Stimulated activated memory B cell treated with anti-CD40 and anti-IgM and Interleukin-4, amounts not matched to agents 10 μg/mL and 1 μg/mL and 100 μg/mL, for 72 hours (primary cell): ENCODE results near the gene ERAP2.

Experiments
- ATAC-seq: fragments of 150-1000 bp; cut with Tn5 transposase; 2 replicates; pipeline ENCODE4 v1.10.0; 2021
- H3K27ac Mint-ChIP-seq: one replicate; pipeline ENCODE4 v1.8.0; 2022; ENCODE audit warnings: mild to moderate bottlenecking, mixed read lengths
- H3K27me3 Mint-ChIP-seq: one replicate; pipeline ENCODE4 v1.8.0; 2022; ENCODE audit warnings: mixed read lengths
- H3K36me3 Mint-ChIP-seq: one replicate; pipeline ENCODE4 v1.8.0; 2022; ENCODE audit warnings: mixed read lengths
- H3K4me1 Mint-ChIP-seq: one replicate; pipeline ENCODE4 v1.8.0; 2022; ENCODE audit warnings: mixed read lengths
- H3K4me3 Mint-ChIP-seq: one replicate; pipeline ENCODE4 v1.8.0; 2022; ENCODE audit warnings: mild to moderate bottlenecking, moderate library complexity, mixed read lengths
- H3K9me3 Mint-ChIP-seq: one replicate; pipeline ENCODE4 v1.8.0; 2022; ENCODE audit warnings: mixed read lengths

Gene ERAP2

DNA sequence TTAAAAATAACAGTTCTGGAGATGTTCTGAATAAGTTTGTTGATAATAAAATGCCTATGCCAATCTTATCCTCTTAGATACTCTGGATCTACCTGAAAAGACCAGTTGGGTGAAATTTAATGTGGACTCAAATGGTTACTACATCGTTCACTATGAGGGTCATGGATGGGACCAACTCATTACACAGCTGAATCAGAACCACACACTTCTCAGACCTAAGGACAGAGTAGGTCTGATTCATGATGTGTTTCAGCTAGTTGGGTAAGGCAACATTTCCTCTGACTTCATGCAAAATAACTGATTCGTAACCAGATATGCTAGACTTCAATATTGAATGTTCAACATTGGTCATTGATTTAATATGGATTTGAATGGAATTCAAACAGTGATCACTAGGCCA is 27.0 kb downstream of the ERAP2 start:
- H3K27ac Mint-ChIP-seq: no peak overlapping the region
- H3K4me1 Mint-ChIP-seq: peaks cover 31% of the 10 kb centered on the region
- no peaks in the 10 kb centered on the region for H3K27me3 Mint-ChIP-seq
- peaks cover 59% of the 10 kb centered on the region for H3K36me3 Mint-ChIP-seq
- H3K4me3 Mint-ChIP-seq: no peak overlapping the region
- no peak for ATAC-seq
- H3K9me3 Mint-ChIP-seq: no peaks in the 10 kb centered on the region

DNA sequence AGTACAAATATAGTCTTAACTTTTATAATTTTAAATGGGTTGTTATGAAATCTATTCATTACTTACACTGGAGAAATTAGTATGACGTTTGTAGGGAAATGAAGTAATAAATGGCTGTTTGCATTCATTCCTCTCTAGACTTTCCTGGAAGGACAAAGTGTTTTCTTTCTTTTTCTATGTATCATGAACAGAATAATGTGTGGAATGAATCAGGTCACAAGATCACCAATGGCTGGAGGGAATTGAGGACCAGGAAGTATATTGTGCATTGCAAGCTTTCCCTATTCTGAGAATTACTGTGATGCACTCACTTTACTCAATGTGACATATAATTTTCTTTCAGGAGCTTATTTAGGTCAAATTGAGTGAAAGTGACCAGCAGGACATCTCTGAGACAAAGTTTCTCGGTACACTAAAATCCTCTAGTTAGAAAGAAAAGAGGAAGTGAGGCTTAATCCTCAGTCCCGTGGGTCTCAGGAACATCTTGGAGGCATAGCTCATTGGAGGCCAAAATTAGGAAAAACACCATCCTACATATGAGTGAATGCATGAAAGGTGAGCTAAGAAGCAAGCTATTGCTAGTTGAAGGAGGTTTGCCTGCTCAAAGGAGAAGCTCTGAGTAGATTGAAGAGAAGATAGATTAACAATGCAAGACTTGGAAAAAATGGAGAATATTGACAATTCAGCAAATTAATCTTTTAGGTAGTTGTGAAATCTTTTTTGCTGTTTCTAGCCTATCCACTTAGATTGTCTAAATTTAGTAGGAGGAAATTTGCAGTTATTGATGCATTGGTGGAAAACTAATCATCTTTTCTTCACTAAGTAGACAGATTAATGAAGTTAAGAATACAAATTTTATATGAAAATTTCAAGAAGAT is 28.0 kb downstream of the ERAP2 start:
- Mint-ChIP-seq H3K27ac (no peak overlapping the region), H3K36me3 (peaks cover 56% of the 10 kb centered on the region), H3K27me3 (no peaks in the 10 kb centered on the region), H3K4me3 (no peak overlapping the region), H3K4me1 (peaks cover 26% of the 10 kb centered on the region), H3K9me3 (no peaks in the 10 kb centered on the region)
- ATAC-seq: no peak

DNA sequence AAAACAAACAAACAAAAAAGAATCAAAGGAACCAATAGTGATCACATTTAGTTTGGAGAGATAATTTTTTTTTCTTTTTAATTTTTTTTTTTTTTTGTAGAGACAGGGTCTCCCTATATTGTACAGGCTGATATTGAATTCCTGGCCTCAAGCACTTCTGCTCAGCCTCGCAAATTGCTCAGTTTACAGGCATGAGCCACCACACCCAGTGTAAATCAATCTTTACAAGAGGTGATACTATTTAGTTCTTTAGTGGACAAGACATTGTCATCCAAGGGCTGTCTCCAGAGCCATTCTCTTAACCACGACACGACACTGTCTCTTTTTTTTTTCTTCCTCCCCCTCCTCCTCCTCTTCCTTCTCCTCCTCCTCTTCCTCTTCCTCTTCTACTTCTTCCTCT is 29.6 kb downstream of the ERAP2 start:
- Mint-ChIP-seq H3K4me3 (no peak overlapping the region), H3K9me3 (no peaks in the 10 kb centered on the region), H3K27ac (peak overlapping the region; percentile 61), H3K36me3 (peaks cover 50% of the 10 kb centered on the region), H3K4me1 (peaks cover 24% of the 10 kb centered on the region), H3K27me3 (no peaks in the 10 kb centered on the region)
- ATAC-seq: no peak

DNA sequence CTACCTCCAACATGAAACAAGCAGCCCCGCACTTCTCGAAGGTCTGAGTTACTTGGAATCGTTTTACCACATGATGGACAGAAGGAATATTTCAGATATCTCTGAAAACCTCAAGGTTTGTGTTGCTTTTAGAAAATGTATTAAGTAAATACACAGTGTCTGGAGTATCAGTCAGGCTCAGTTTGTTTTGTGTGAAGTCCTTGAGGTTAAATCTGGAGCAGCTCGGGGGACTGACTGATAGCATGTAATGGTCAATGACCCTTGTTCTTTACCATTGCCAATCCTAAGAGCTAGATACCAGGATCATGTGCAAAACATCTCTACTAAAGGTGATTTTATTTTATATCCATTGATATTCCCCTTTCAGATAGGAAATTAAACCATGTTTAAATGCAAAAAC is 32.7 kb downstream of the ERAP2 start:
- Mint-ChIP-seq H3K4me3 (no peak overlapping the region), H3K9me3 (no peaks in the 10 kb centered on the region), H3K27ac (no peak overlapping the region), H3K27me3 (no peaks in the 10 kb centered on the region), H3K36me3 (peaks cover 36% of the 10 kb centered on the region), H3K4me1 (peaks cover 14% of the 10 kb centered on the region)
- ATAC-seq: no peak

DNA sequence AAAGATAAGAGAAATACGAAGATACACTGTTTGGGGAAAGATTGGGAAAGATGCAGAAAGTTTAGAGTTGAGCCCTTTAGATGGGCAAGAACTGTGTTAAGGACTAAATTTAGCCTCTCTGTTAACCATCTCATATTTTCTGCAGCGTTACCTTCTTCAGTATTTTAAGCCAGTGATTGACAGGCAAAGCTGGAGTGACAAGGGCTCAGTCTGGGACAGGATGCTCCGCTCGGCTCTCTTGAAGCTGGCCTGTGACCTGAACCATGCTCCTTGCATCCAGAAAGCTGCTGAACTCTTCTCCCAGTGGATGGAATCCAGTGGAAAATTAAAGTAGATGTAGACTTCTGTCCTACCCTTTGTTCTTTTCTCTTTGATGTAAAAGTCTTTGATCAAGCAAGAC is 33.1 kb downstream of the ERAP2 start:
- no peak for ATAC-seq
- no peaks in the 10 kb centered on the region for H3K27me3 Mint-ChIP-seq
- peaks cover 36% of the 10 kb centered on the region for H3K36me3 Mint-ChIP-seq
- H3K4me3 Mint-ChIP-seq: no peak overlapping the region
- peaks cover 10% of the 10 kb centered on the region for H3K4me1 Mint-ChIP-seq
- no peaks in the 10 kb centered on the region for H3K9me3 Mint-ChIP-seq
- H3K27ac Mint-ChIP-seq: no peak overlapping the region

DNA sequence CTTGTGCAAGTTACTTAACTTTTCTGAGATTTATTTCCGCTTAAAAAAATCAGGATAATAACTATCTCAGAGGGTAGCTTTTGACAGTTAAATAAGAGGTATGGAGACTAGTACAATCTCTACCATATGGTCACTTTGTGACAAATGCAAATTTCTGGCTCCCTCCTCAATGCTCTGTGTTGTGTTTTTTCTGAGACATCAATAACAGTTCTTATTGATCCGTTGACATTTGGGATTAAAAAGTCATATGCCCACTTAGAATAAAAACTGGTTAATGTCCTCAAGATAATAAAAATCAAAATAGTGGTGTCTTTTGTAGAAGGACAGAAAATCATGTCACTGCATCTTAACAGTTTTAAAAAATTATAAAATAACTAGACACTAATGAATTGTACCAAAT is 34.8 kb downstream of the ERAP2 start:
- Mint-ChIP-seq H3K27me3 (no peaks in the 10 kb centered on the region), H3K36me3 (peaks cover 29% of the 10 kb centered on the region), H3K4me1 (peaks cover 3% of the 10 kb centered on the region), H3K27ac (no peak overlapping the region), H3K4me3 (no peak overlapping the region), H3K9me3 (no peaks in the 10 kb centered on the region)
- ATAC-seq: no peak

DNA sequence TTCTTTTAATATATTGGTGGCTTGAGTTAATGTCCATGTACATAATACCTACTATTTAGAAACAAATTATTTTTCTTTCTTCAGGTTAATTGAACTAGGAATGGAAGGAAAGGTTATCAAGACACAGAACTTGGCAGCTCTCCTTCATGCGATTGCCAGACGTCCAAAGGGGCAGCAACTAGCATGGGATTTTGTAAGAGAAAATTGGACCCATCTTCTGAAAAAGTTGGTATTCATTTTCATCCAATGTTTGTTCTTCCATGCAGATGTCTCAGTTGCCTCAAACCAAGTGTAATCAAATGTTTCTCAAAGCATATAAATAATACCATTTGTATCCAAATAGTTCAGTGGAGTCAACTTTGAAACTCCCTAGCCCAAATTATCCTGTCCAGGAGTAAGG is 36.9 kb downstream of the ERAP2 start:
- Mint-ChIP-seq H3K4me3 (no peak overlapping the region), H3K27ac (no peak overlapping the region), H3K4me1 (no peaks in the 10 kb centered on the region), H3K36me3 (peaks cover 38% of the 10 kb centered on the region), H3K9me3 (no peaks in the 10 kb centered on the region), H3K27me3 (no peaks in the 10 kb centered on the region)
- ATAC-seq: no peak

DNA sequence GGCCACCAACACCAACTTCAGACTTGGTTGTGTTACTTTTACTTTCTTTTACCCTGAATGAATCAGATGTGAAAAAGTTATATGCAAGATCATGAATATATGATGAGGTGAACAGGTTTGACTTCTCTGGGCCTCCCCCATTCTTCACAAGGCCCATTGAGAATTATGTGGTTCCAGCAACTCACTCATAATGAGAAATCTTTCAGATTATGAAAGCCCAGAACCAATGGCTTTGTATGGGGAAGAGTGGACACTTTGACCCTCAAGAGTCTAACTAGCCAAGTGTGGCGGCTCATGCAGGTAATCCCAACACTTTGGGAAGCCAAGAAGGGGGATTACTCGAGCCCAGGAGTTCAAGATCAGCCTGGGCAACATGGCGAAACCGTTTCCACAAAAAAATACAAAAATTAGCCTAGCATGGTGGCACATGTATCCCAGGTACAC is 43.5 kb downstream of the ERAP2 start:
- peak; percentile 79 for ATAC-seq
- H3K36me3 Mint-ChIP-seq: peaks cover 17% of the 10 kb centered on the region
- no peak overlapping the region for H3K4me3 Mint-ChIP-seq
- H3K27me3 Mint-ChIP-seq: no peaks in the 10 kb centered on the region
- peak overlapping the region; percentile 84 for H3K27ac Mint-ChIP-seq
- H3K4me1 Mint-ChIP-seq: peaks cover 41% of the 10 kb centered on the region
- H3K9me3 Mint-ChIP-seq: no peaks in the 10 kb centered on the region

DNA sequence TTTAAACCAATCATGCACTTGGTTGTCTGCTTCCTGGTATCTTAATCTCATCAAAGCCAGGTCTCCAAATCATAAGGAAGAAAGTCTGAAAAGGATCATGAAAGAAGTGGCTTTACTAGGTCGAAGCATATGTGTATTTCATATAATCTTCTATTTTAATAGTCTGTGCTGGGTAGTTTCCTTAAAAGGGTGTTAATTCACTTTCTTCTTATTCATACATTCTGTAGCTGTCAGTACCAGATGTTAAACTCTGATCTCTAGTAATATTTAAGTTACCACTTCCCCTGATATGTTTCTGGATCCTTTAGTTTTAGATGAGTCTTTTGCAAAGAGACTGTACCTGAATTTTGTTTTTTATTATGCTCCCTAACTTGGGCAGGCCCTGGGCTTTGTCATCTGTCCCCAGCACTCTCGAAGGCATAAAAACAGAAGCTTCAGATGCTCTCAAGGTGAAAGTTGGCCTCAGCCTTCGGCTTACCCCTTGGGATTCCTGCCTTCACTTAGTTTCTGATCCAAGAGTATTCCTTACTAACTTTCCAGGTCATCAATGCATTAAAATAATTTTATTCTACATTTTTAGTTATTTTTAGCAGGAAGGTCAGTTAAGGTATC is 44.5 kb downstream of the ERAP2 start:
- H3K9me3 Mint-ChIP-seq: no peaks in the 10 kb centered on the region
- ATAC-seq: no peak
- no peak overlapping the region for H3K4me3 Mint-ChIP-seq
- H3K36me3 Mint-ChIP-seq: peaks cover 17% of the 10 kb centered on the region
- peak overlapping the region; percentile 84 for H3K27ac Mint-ChIP-seq
- H3K4me1 Mint-ChIP-seq: peaks cover 48% of the 10 kb centered on the region
- no peaks in the 10 kb centered on the region for H3K27me3 Mint-ChIP-seq

DNA sequence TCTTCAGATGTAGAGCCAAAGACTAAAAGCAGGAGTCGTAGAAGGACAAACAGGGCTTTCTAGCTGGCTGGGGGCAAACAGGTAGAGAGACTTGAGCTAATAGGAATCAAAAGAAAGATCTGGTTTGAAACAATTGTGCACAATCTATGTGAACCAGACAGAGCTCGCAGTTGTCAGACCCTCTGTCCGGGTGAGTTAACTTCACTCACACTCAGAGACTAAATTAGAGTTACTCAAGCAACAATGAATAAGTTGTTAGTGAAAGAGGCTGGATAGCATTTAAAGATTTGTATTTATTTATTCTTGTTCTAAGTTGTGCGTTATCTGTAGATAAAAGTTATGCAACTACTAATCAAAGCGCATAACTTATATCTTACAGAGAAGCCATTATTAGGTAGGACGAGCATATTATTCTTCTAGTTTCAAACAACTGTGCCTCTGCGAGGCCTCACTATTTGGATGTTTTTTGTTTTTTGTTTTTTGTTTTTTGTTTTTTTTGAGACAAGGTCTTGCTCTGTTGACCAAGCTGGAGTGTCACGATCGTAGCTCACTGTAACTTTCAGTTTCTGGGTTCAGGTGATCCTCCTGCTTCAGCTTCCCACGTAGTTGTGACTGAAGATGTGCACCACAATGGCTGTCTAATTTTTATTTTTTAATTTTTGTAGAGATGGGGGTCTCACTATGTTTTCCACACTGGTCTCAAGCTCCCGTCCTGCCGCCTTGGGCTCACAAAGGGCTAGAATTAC is 46.4 kb downstream of the ERAP2 start:
- H3K9me3 Mint-ChIP-seq: no peaks in the 10 kb centered on the region
- H3K4me1 Mint-ChIP-seq: peaks cover 56% of the 10 kb centered on the region
- peak overlapping the region; percentile 84 for H3K27ac Mint-ChIP-seq
- H3K27me3 Mint-ChIP-seq: no peaks in the 10 kb centered on the region
- ATAC-seq: no peak
- peak overlapping the region; percentile 78 for H3K4me3 Mint-ChIP-seq
- H3K36me3 Mint-ChIP-seq: peaks cover 5% of the 10 kb centered on the region

DNA sequence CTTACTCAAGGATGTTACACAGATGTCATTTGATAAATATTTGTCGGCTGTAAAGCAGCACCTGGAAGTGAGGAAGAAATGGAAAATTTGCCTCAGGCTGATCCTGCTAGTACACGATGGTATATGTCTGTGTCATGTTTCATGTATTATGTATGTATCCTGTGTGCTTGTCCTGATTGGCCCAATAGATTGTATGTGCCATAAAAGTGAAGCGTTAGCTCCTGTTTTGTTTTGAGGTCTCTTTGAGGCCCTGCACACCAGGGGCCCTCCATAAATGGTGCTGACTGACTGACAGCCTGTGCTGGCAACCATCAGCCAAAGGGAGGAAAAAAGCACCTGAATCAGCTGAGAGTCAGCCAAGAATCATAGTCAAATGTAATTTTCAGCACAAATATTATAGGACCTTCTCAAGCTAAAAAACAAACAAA is 47.7 kb downstream of the ERAP2 start:
- peaks cover 5% of the 10 kb centered on the region for H3K36me3 Mint-ChIP-seq
- no peak overlapping the region for H3K4me3 Mint-ChIP-seq
- peaks cover 57% of the 10 kb centered on the region for H3K4me1 Mint-ChIP-seq

DNA sequence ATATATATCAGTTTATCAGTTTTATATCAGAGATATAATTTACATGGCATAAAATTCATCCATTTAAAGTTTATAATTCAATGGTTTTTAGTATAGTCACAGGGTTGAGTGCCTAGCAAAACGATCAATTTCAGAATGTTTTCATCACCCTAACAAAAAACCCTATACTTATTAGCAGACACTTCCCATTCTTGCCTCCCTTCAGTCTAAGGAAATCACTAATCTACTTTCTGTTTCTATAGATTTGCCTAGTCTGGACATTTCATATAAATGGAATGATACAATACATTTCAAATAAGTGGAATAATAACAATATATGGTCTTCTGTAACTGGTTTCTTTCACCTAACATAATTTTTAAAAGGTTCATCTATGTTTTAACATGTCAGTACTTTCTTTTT is 50.0 kb downstream of the ERAP2 start:
- no peak overlapping the region for H3K4me3 Mint-ChIP-seq
- H3K27ac Mint-ChIP-seq: peak overlapping the region; percentile 59

More for the DNA sequence above, 47.7 kb downstream of the ERAP2 start:
- Mint-ChIP-seq H3K27ac (peak overlapping the region; percentile 48), H3K9me3 (no peaks in the 10 kb centered on the region), H3K27me3 (no peaks in the 10 kb centered on the region)
- ATAC-seq: no peak

DNA sequence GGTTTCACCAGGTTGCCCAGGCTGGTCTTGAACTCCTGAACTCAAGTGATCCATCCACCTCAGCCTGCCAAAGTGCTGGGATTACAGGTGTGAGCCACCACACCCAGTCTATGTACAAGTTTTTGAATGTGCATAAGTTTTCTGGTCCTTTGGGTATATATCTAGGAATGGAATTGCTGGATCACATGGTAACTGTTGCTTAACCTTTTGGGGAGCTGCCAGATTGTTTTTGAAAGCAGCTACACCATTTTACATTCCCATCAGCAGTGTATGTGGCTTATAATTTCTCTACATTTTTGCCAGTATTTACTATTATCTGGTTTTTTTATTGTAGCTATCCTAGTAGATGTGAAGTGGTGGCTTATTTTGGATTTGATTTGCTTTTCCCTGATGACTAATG is 50.7 kb downstream of the ERAP2 start:
- Mint-ChIP-seq H3K27ac (peak overlapping the region; percentile 59), H3K4me3 (no peak overlapping the region), H3K4me1 (peaks cover 61% of the 10 kb centered on the region), H3K36me3 (peaks cover 11% of the 10 kb centered on the region), H3K9me3 (peaks cover 2% of the 10 kb centered on the region), H3K27me3 (no peaks in the 10 kb centered on the region)
- no peak for ATAC-seq

More for the DNA sequence above, 50.0 kb downstream of the ERAP2 start:
- no peak for ATAC-seq
- Mint-ChIP-seq H3K4me1 (peaks cover 60% of the 10 kb centered on the region), H3K27me3 (no peaks in the 10 kb centered on the region), H3K36me3 (peaks cover 11% of the 10 kb centered on the region), H3K9me3 (peaks cover 2% of the 10 kb centered on the region)

DNA sequence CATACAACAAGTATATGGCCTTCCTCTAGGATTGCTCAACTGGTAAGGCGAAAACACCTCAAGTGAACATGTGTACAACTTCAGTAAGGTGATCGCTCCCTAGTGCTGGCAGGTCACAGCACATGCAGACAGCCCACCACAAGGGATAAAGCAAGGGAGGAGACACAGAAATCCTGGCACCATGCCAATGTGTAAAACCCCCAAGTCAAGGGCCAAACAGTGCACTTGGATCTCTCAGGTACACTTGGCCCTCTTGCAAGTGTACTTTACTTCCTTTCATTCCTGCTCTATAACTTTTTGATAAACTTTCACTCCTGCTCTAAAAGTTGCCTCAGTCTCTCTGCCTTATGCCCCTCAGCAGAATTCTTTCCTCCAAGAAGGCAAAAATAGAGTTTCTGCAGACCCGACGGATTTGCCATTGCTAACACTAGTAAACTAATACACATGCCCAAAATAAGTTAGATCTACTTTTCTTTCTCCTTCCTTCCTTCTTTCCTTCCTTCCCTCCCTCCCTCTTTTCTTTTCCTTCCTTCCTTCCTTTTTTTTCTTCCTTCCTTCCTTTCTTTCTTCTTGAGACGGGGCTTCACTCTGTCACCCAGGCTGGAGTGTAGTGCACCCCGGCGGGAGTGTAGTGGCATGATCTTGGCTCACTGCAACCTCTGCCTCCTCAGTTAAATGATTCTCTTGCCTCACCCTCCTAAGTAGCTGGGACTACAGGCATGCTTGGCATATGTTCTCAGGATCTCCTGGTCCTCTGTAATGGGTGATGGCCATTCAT is 52.8 kb downstream of the ERAP2 start:
- Mint-ChIP-seq H3K4me1 (peaks cover 59% of the 10 kb centered on the region), H3K27me3 (no peaks in the 10 kb centered on the region), H3K4me3 (no peak overlapping the region), H3K9me3 (peaks cover 2% of the 10 kb centered on the region), H3K36me3 (peaks cover 11% of the 10 kb centered on the region), H3K27ac (peak overlapping the region; percentile 53)
- ATAC-seq: no peak

DNA sequence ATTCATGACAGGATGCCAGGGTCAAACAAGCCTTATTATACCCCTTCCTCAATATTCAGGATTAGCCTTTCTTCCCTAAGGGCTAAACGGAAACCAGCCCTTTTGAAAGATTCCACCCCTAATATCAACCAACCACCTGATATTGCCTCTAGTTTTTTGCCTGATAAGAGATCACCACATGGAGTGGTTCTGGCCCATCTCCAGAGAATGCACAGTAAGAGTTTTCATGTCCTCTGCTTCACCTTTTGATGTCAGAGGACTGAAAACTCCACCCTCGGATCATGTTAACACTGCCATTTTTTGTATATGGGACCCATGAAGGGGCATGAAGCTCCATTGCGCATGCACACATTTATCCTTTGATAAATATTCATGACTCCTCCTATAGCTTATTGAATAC is 53.8 kb downstream of the ERAP2 start:
- Mint-ChIP-seq H3K9me3 (peaks cover 2% of the 10 kb centered on the region), H3K4me1 (peaks cover 56% of the 10 kb centered on the region), H3K36me3 (peaks cover 11% of the 10 kb centered on the region), H3K27me3 (no peaks in the 10 kb centered on the region), H3K27ac (peak overlapping the region; percentile 95), H3K4me3 (no peak overlapping the region)
- ATAC-seq: no peak
